Measurements from ENCODE around the gene UCHL5. TPM values are rescaled to one million over a fixed set of nuclear protein-coding genes. Genes with fewer than 3 reads are reported as not detected.

Gene UCHL5
- total and polyA plus RNA-seq, 2 donors (not counting 1 experiment from before 2014, with no cell fraction given), result 7.8 to 31.5 TPM

GRCh38 chr1:192979542-192979941 is 79.6 kb downstream of the UCHL5 start:
- Histone ChIP-seq H3K27me3 (replicated peaks in 1 of 4; ENCODE audit: control extremely low read depth in 1 of 4, control insufficient read depth in 3 of 4, insufficient read depth in 4 of 4, low read length in 3 of 4) (no peaks in the 10 kb centered on the region), H2AFZ (ENCODE audit: insufficient read depth, low read depth, low read length, poor library complexity, severe bottlenecking) (no peak overlapping the region), H3K36me3 (replicated peaks in 1 of 2; ENCODE audit: control extremely low read depth in 1 of 2, control insufficient read depth in 1 of 2, extremely low read depth in 1 of 2, insufficient read depth in 2 of 2, low read length in 1 of 2) (no peaks in the 10 kb centered on the region), H3K4me3 (ENCODE audit: control extremely low read depth in 1 of 5, extremely low read depth in 1 of 5, insufficient read depth in 1 of 5, low read depth in 2 of 5, low read length in 4 of 5) (no peak overlapping the region), H3K27ac (ENCODE audit: low read length in 2 of 2) (no peak overlapping the region), H4K20me1 (ENCODE audit: control insufficient read depth, insufficient read depth, low read length, poor library complexity, severe bottlenecking) (no peaks in the 10 kb centered on the region), H3K4me1 (ENCODE audit: control insufficient read depth in 2 of 2, insufficient read depth in 2 of 2, low read length in 2 of 2) (no peaks in the 10 kb centered on the region), H3K79me2 (ENCODE audit: control insufficient read depth, insufficient read depth, low read length) (no peaks in the 10 kb centered on the region), H3K4me2 (replicated peaks; ENCODE audit: low read depth, low read length, poor library complexity, severe bottlenecking) (no peak overlapping the region), H3K9me3 (ENCODE audit: control extremely low read depth in 1 of 3, control insufficient read depth in 2 of 3, insufficient read depth in 1 of 3, low read length in 2 of 3) (no peaks in the 10 kb centered on the region), H3K9ac (ENCODE audit: low read length) (no peak overlapping the region)
- peaks cover 1% of the 10 kb centered on the region for H3K4me1 Mint-ChIP-seq
- TF ChIP-seq EZH2 (IDR thresholded peaks at IDR 0.05; ENCODE audit: borderline replicate concordance, insufficient read depth, low read depth, low read length, poor library complexity, severe bottlenecking), result no peak
- TF ChIP-seq CTCF (IDR thresholded peaks at IDR 0.05), result no peak
- CTCF ChIA-PET, result no interaction called here
- intact Hi-C loops (cut with micrococcal nuclease), result no loop called here
- no peaks in the 10 kb centered on the region for H3K27me3 Mint-ChIP-seq
- no peak overlapping the region for H3K27ac Mint-ChIP-seq
- POLR2A ChIA-PET, result no interaction called here
- no peak for ATAC-seq (ENCODE audit: low read depth)
- WGBS (ENCODE audit: insufficient coverage), result over 99% methylated on average over 9 of the region's 13 CpGs
- no peak for DNase-seq
- H3K9me3 Mint-ChIP-seq (ENCODE audit: insufficient read depth), result no peaks in the 10 kb centered on the region
- no peak overlapping the region for H3K4me3 Mint-ChIP-seq

- no peak for ATAC-seq (ENCODE audit: low read depth)
- H3K4me1 ChIP-seq (ENCODE audit: control insufficient read depth in 2 of 2, insufficient read depth in 2 of 2, low read length in 2 of 2), result no peaks in the 10 kb centered on the region
- TF ChIP-seq EZH2 (IDR thresholded peaks at IDR 0.05; ENCODE audit: borderline replicate concordance, insufficient read depth, low read depth, low read length, poor library complexity, severe bottlenecking) (no peak), CTCF (IDR thresholded peaks at IDR 0.05) (no peak)
- no peak overlapping the region for H2AFZ ChIP-seq (ENCODE audit: insufficient read depth, low read depth, low read length, poor library complexity, severe bottlenecking)
- intact Hi-C loops (cut with micrococcal nuclease), result no loop called here
- no peak overlapping the region for H3K4me3 Mint-ChIP-seq
- H3K36me3 ChIP-seq (replicated peaks in 1 of 2; ENCODE audit: control extremely low read depth in 1 of 2, control insufficient read depth in 1 of 2, extremely low read depth in 1 of 2, insufficient read depth in 2 of 2, low read length in 1 of 2), result no peaks in the 10 kb centered on the region
- no peaks in the 10 kb centered on the region for H4K20me1 ChIP-seq (ENCODE audit: control insufficient read depth, insufficient read depth, low read length, poor library complexity, severe bottlenecking)
- ChIA-PET POLR2A (no interaction called here), CTCF (no interaction called here)
- no peak overlapping the region for H3K4me2 ChIP-seq (replicated peaks; ENCODE audit: low read depth, low read length, poor library complexity, severe bottlenecking)
- H3K9ac ChIP-seq (ENCODE audit: low read length), result no peak overlapping the region
- WGBS (ENCODE audit: insufficient coverage), result 89% methylated on average over 6 of the region's 8 CpGs
- no peaks in the 10 kb centered on the region for H3K79me2 ChIP-seq (ENCODE audit: control insufficient read depth, insufficient read depth, low read length)
- no peak for DNase-seq
- no peak overlapping the region for H3K4me3 ChIP-seq (ENCODE audit: control extremely low read depth in 1 of 5, extremely low read depth in 1 of 5, insufficient read depth in 1 of 5, low read depth in 2 of 5, low read length in 4 of 5)
- no peaks in the 10 kb centered on the region for H3K27me3 ChIP-seq (replicated peaks in 1 of 4; ENCODE audit: control extremely low read depth in 1 of 4, control insufficient read depth in 3 of 4, insufficient read depth in 4 of 4, low read length in 3 of 4)
- no peaks in the 10 kb centered on the region for H3K9me3 ChIP-seq (ENCODE audit: control extremely low read depth in 1 of 3, control insufficient read depth in 2 of 3, insufficient read depth in 1 of 3, low read length in 2 of 3)
- H3K4me1 Mint-ChIP-seq, result no peaks in the 10 kb centered on the region
- H3K27ac Mint-ChIP-seq, result no peak overlapping the region
- H3K9me3 Mint-ChIP-seq (ENCODE audit: insufficient read depth), result no peaks in the 10 kb centered on the region
- H3K27me3 Mint-ChIP-seq, result no peaks in the 10 kb centered on the region
- no peak overlapping the region for H3K27ac ChIP-seq (ENCODE audit: low read length in 2 of 2)
Measured at GRCh38 chr1:192978195-192978710, 80.9 kb downstream of the UCHL5 start.
